ENCODE results near the gene PI4K2B.

PI4K2B gene

DNA sequence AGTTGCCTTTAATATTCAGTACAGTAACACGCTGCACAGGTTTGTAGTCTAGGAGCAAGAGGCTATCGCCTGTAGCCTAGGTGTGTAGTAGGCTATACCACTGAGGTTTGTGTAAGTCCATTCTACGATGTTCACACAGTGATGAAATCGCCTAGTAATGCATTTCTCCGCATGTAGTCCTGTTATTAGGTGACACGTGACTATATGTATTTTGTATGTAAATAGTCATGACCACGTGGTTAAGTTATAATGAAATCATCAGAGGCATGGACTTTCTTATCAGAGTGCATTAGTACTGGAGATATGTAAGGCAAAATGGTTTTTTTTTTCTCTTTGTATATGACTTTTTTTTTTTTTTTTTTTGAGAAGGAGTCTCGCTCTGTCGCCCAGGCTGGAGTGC is 68.8 kb downstream of the PI4K2B start:
- Histone ChIP-seq H3K4me1 (ENCODE audit: control insufficient read depth, insufficient read depth, low read length) (no peaks in the 10 kb centered on the region), H3K9me3 (ENCODE audit: control insufficient read depth, insufficient read depth, low read depth, low read length) (no peaks in the 10 kb centered on the region), H3K36me3 (ENCODE audit: control insufficient read depth in 2 of 2, insufficient read depth in 1 of 2, low read length in 2 of 2) (no peaks in the 10 kb centered on the region), H3K27ac (ENCODE audit: extremely low read depth, low read depth, low read length) (no peak overlapping the region), H3K4me3 (ENCODE audit: low read depth, low read length) (no peak overlapping the region)
- POLR2A ChIA-PET: no interaction called here
- TF ChIP-seq ZNF571 (tag by site-specific recombination; IDR thresholded peaks at IDR 0.05) (no peak), TRIM28 (IDR thresholded peaks at IDR 0.05; ENCODE audit: borderline replicate concordance, low read length) (no peak), ZNF23 (tag by site-specific recombination; IDR thresholded peaks at IDR 0.05; ENCODE audit: borderline replicate concordance) (no peak), ZNF530 (tag by site-specific recombination; IDR thresholded peaks at IDR 0.05; ENCODE audit: low read depth) (no peak), MYNN (tag by site-specific recombination; IDR thresholded peaks at IDR 0.05; ENCODE audit: borderline replicate concordance) (no peak), ZNF544 (tag by site-specific recombination; IDR thresholded peaks at IDR 0.05) (no peak), ZNF266 (tag by site-specific recombination; IDR thresholded peaks at IDR 0.05; ENCODE audit: low read depth) (no peak), ZBTB17 (tag by site-specific recombination; IDR thresholded peaks at IDR 0.05) (no peak), WT1 (tag by site-specific recombination; IDR thresholded peaks at IDR 0.05) (no peak), ZNF843 (tag by site-specific recombination; IDR thresholded peaks at IDR 0.05) (no peak), ZNF76 (tag by site-specific recombination; IDR thresholded peaks at IDR 0.05; ENCODE audit: borderline replicate concordance, low read depth) (no peak), ZNF670 (tag by site-specific recombination; IDR thresholded peaks at IDR 0.05; ENCODE audit: low read depth) (no peak)
- TF ChIP-seq, protein P1, sequence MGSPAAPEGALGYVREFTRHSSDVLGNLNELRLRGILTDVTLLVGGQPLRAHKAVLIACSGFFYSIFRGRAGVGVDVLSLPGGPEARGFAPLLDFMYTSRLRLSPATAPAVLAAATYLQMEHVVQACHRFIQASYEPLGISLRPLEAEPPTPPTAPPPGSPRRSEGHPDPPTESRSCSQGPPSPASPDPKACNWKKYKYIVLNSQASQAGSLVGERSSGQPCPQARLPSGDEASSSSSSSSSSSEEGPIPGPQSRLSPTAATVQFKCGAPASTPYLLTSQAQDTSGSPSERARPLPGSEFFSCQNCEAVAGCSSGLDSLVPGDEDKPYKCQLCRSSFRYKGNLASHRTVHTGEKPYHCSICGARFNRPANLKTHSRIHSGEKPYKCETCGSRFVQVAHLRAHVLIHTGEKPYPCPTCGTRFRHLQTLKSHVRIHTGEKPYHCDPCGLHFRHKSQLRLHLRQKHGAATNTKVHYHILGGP (tag by site-specific recombination; IDR thresholded peaks at IDR 0.05): no peak
- TF ChIP-seq, protein P2, sequence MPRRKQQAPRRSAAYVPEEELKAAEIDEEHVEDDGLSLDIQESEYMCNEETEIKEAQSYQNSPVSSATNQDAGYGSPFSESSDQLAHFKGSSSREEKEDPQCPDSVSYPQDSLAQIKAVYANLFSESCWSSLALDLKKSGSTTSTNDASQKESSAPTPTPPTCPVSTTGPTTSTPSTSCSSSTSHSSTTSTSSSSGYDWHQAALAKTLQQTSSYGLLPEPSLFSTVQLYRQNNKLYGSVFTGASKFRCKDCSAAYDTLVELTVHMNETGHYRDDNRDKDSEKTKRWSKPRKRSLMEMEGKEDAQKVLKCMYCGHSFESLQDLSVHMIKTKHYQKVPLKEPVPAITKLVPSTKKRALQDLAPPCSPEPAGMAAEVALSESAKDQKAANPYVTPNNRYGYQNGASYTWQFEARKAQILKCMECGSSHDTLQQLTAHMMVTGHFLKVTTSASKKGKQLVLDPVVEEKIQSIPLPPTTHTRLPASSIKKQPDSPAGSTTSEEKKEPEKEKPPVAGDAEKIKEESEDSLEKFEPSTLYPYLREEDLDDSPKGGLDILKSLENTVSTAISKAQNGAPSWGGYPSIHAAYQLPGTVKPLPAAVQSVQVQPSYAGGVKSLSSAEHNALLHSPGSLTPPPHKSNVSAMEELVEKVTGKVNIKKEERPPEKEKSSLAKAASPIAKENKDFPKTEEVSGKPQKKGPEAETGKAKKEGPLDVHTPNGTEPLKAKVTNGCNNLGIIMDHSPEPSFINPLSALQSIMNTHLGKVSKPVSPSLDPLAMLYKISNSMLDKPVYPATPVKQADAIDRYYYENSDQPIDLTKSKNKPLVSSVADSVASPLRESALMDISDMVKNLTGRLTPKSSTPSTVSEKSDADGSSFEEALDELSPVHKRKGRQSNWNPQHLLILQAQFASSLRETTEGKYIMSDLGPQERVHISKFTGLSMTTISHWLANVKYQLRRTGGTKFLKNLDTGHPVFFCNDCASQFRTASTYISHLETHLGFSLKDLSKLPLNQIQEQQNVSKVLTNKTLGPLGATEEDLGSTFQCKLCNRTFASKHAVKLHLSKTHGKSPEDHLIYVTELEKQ (tag by site-specific recombination; IDR thresholded peaks at IDR 0.05; ENCODE audit: borderline replicate concordance): no peak
- CTCF ChIA-PET: interaction anchor here (1.4 kb wide), 2 partner anchors 9 to 10 kb away, joined by 4 to 6 read pairs; partner anchors contain the start of gene ZCCHC4

DNA sequence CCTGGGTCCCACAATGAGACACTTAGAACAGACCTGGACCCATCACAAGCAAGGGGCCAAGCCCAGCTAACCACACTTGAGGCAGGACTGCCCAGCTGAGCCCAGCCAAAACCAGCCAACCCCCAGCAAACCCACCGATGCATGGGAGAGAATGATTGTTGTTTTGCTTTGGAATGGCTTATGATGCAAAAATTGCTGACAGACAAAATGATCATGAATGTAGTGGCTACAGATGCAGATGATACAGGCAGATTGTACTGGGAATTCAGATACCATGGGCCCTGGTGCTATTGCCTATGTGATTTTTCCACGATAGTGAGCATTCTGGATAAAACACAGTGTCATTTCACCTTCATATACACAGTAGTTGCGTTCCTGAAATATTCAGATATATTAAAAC is 69.7 kb downstream of the PI4K2B start:
- ChIA-PET POLR2A (no interaction called here), CTCF (interaction anchor here (1.4 kb wide), 1 partner anchor 9 kb away, joined by 6 read pairs; no protein-coding TSS in a partner anchor)
- H3K27ac ChIP-seq (ENCODE audit: extremely low read depth, low read depth, low read length): no peak overlapping the region
- no peaks in the 10 kb centered on the region for H3K36me3 ChIP-seq (ENCODE audit: control insufficient read depth in 2 of 2, insufficient read depth in 1 of 2, low read length in 2 of 2)
- H3K4me3 ChIP-seq (ENCODE audit: low read depth, low read length): no peak overlapping the region
- TF ChIP-seq EGR2 (tag by site-specific recombination; IDR thresholded peaks at IDR 0.05; ENCODE audit: low read depth): no peak
- no peak for TF ChIP-seq ZBTB21 (tag by site-specific recombination; IDR thresholded peaks at IDR 0.05)
- no peak for TF ChIP-seq ZNF248 (tag by site-specific recombination; IDR thresholded peaks at IDR 0.05)
- TF ChIP-seq ZNF501 (tag by site-specific recombination; IDR thresholded peaks at IDR 0.05): no peak
- no peaks in the 10 kb centered on the region for H3K9me3 ChIP-seq (ENCODE audit: control insufficient read depth, insufficient read depth, low read depth, low read length)
- H3K4me1 ChIP-seq (ENCODE audit: control insufficient read depth, insufficient read depth, low read length): no peaks in the 10 kb centered on the region

DNA sequence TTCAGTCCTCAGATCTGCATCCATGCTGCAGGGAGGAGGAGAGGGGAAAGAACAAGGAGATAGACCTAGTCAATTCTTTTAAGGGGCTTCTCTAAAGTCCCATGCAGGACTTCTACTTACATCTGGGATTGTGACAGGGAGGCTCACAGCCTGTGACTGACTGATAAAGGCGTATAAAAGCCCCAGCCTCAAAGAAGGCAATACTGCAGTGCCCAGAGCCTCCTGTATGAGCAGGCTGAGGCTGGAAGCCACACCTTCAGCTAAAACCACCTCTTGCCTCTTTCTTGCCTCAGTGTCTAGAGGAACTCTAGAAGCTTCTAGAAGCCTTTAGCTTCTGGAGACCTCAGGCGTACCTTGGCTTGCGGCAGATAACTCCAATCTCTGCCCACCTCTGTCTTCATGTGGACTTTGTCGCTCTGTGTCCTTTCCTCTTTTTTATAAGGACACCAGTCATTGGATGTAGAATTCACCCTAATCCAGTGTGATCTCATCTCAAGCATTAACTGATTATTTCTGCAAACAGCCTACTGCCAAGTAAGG is 72.8 kb downstream of the PI4K2B start:
- no peaks in the 10 kb centered on the region for H3K4me1 ChIP-seq (ENCODE audit: control insufficient read depth, insufficient read depth, low read length)
- H3K36me3 ChIP-seq (ENCODE audit: control insufficient read depth in 2 of 2, insufficient read depth in 1 of 2, low read length in 2 of 2): no peaks in the 10 kb centered on the region
- ChIA-PET POLR2A (no interaction called here), CTCF (interaction anchor here (0.6 kb wide), 1 partner anchor 722 kb away, joined by 3 read pairs; the partner anchor contains the start of gene DHX15)
- H3K27ac ChIP-seq (ENCODE audit: extremely low read depth, low read depth, low read length): no peak overlapping the region
- H3K4me3 ChIP-seq (ENCODE audit: low read depth, low read length): no peak overlapping the region
- no peaks in the 10 kb centered on the region for H3K9me3 ChIP-seq (ENCODE audit: control insufficient read depth, insufficient read depth, low read depth, low read length)
- TF ChIP-seq KLF1 (tag by site-specific recombination; IDR thresholded peaks at IDR 0.05) (no peak), GFI1B (tag by site-specific recombination; IDR thresholded peaks at IDR 0.05) (no peak), ZNF324 (tag by site-specific recombination; IDR thresholded peaks at IDR 0.05) (no peak), ZNF292 (tag by site-specific recombination; IDR thresholded peaks at IDR 0.05; ENCODE audit: borderline replicate concordance, low read depth) (no peak), ZNF121 (tag by site-specific recombination; IDR thresholded peaks at IDR 0.05) (no peak), ZNF837 (tag by site-specific recombination; IDR thresholded peaks at IDR 0.05) (no peak), KLF16 (tag by site-specific recombination; IDR thresholded peaks at IDR 0.05) (no peak)
- TF ChIP-seq, protein P3, sequence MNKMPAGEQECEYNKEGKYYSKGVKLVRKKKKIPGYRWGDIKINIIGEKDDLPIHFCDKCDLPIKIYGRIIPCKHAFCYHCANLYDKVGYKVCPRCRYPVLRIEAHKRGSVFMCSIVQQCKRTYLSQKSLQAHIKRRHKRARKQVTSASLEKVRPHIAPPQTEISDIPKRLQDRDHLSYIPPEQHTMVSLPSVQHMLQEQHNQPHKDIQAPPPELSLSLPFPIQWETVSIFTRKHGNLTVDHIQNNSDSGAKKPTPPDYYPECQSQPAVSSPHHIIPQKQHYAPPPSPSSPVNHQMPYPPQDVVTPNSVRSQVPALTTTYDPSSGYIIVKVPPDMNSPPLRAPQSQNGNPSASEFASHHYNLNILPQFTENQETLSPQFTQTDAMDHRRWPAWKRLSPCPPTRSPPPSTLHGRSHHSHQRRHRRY (tag by site-specific recombination; IDR thresholded peaks at IDR 0.05): no peak
- TF ChIP-seq, protein P4, sequence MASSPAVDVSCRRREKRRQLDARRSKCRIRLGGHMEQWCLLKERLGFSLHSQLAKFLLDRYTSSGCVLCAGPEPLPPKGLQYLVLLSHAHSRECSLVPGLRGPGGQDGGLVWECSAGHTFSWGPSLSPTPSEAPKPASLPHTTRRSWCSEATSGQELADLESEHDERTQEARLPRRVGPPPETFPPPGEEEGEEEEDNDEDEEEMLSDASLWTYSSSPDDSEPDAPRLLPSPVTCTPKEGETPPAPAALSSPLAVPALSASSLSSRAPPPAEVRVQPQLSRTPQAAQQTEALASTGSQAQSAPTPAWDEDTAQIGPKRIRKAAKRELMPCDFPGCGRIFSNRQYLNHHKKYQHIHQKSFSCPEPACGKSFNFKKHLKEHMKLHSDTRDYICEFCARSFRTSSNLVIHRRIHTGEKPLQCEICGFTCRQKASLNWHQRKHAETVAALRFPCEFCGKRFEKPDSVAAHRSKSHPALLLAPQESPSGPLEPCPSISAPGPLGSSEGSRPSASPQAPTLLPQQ (tag by site-specific recombination; IDR thresholded peaks at IDR 0.05): no peak

Measured in HEK293 (cell line).